ENCODE data around the gene TARS2. TPM values are rescaled to one million over a fixed set of nuclear protein-coding genes. Genes with fewer than 3 reads are reported as not detected.
A peak's percentile ranks its signal among the peaks of the same experiment; 100 is the strongest.

Gene TARS2
- polyA plus RNA-seq, 3 donors: 12.0 to 14.7 (median 14.6) TPM

DNA sequence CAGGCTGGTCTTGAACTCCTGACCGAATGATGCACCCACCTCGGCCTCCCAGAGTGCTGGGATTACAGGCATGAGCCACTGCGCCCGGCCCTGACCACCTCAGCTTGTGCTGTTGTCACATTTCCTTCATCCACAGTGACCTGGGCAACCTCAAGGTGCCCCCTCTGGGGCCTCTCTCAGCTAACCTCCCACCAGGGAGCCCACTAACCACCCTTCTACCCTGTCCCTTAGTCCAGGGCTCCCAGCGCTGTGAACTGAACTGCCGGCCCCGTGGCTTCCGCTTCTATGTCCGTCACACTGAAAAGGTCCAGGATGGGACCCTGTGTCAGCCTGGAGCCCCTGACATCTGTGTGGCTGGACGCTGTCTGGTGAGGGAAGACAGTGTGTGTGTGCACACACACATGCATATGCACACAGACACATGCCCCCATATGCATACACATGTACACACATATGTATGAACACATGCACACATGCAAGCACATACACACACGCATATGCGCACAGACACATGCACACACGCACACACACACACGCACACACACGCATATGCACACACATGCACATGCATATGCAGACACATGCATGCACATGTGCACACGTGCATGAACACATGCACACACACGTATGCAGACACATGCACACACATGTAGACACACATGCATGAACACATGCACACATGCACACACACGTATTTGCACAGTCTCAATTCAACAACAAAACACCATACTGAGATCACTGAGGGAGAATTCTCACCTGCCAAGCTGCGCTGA, 68.2 kb downstream of the TARS2 start:
- Histone ChIP-seq H3K4me3 (replicated peaks in 1 of 3; ENCODE audit: low read depth in 2 of 3, low read length in 3 of 3) (no peak overlapping the region), H3K79me2 (ENCODE audit: insufficient read depth, low read length) (peaks cover 68% of the 10 kb centered on the region), H2AFZ (ENCODE audit: insufficient read depth, low read depth, low read length, poor library complexity, severe bottlenecking) (no peak overlapping the region), H3K9me3 (replicated peaks in 1 of 2; ENCODE audit: control insufficient read depth in 1 of 2, insufficient read depth in 1 of 2, low read length in 2 of 2) (no peaks in the 10 kb centered on the region), H3K27me3 (ENCODE audit: control insufficient read depth in 2 of 2, insufficient read depth in 2 of 2, low read length in 2 of 2) (no peaks in the 10 kb centered on the region), H3K4me1 (ENCODE audit: control insufficient read depth in 1 of 2, insufficient read depth in 2 of 2, low read length in 2 of 2) (peaks cover 62 to 65% of the 10 kb centered on the region in 2 donors), H3K27ac (ENCODE audit: low read depth in 1 of 2, low read length in 2 of 2) (no peak overlapping the region), H4K20me1 (ENCODE audit: insufficient read depth, low read length) (peaks cover 52% of the 10 kb centered on the region), H3K9ac (ENCODE audit: insufficient read depth, low read length, poor library complexity, severe bottlenecking) (no peak overlapping the region), H3K4me2 (replicated peaks; ENCODE audit: extremely low read depth, low read length, poor library complexity, severe bottlenecking) (no peak overlapping the region), H3K36me3 (replicated peaks in 1 of 2; ENCODE audit: control insufficient read depth in 1 of 2, insufficient read depth in 2 of 2, low read length in 2 of 2) (peaks cover 44 to 64% of the 10 kb centered on the region in 2 donors)
- no peak overlapping the region for H3K4me3 Mint-ChIP-seq
- H3K27ac Mint-ChIP-seq: peak overlapping the region in 2 of 7 donors; percentile 35 to 46
- TF ChIP-seq, protein P1, sequence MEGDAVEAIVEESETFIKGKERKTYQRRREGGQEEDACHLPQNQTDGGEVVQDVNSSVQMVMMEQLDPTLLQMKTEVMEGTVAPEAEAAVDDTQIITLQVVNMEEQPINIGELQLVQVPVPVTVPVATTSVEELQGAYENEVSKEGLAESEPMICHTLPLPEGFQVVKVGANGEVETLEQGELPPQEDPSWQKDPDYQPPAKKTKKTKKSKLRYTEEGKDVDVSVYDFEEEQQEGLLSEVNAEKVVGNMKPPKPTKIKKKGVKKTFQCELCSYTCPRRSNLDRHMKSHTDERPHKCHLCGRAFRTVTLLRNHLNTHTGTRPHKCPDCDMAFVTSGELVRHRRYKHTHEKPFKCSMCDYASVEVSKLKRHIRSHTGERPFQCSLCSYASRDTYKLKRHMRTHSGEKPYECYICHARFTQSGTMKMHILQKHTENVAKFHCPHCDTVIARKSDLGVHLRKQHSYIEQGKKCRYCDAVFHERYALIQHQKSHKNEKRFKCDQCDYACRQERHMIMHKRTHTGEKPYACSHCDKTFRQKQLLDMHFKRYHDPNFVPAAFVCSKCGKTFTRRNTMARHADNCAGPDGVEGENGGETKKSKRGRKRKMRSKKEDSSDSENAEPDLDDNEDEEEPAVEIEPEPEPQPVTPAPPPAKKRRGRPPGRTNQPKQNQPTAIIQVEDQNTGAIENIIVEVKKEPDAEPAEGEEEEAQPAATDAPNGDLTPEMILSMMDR (IDR thresholded peaks at IDR 0.05): no peak
- peaks cover 0 to 5% (median 2%) of the 10 kb centered on the region in 3 donors for H3K27me3 Mint-ChIP-seq (ENCODE audit: low read depth in 3 of 3)
- intact Hi-C loops (cut with micrococcal nuclease): loop anchor here in 1 of 2 donors (10.0 kb wide), 2 partner anchors 71 to 291 kb away; partner anchors contain the start of genes APH1A and TARS2
- WGBS (ENCODE audit: insufficient coverage): 82% methylated on average over 10 of the region's 19 CpGs
- DNase-seq: peak in 2 of 3 donors; percentile 18 to 37
- H3K4me1 Mint-ChIP-seq: peaks cover 61% of the 10 kb centered on the region
- peaks cover 51 to 65% of the 10 kb centered on the region in 2 donors for H3K36me3 Mint-ChIP-seq
- peaks cover 0 to 2% (median 0%) of the 10 kb centered on the region in 7 donors for H3K9me3 Mint-ChIP-seq

DNA sequence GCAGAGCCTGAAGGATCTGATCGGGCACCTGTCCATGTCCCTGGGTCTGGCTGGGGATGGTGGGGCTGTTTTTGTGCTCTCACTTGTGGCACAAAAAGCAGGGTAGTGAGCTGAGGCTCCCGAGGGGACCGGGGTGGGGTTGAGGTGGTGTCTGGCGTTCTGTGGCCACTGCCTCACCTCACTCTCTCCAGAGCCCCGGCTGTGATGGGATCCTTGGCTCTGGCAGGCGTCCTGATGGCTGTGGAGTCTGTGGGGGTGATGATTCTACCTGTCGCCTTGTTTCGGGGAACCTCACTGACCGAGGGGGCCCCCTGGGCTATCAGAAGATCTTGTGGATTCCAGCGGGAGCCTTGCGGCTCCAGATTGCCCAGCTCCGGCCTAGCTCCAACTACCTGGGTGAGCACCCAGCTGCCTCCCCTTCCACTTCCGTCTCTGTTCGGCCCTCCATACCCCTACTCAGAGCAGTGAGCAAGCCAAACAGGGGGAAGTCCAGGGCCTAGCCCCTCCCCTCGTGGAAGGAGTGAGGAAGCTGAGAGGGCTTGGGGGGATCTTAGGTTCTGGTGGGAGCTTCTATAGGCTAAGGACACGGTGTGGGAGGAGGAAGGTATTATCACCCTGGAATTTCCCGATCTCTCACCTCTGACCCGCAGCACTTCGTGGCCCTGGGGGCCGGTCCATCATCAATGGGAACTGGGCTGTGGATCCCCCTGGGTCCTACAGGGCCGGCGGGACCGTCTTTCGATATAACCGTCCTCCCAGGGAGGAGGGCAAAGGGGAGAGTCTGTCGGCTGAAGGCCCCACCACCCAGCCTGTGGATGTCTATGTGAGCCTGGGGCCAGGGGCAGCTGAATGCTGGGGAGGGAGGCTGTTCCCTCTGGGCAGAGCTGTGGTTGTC, 69.0 kb downstream of the TARS2 start:
- no peaks in the 10 kb centered on the region for H3K27me3 ChIP-seq (ENCODE audit: control insufficient read depth in 2 of 2, insufficient read depth in 2 of 2, low read length in 2 of 2)
- H3K4me1 ChIP-seq (ENCODE audit: control insufficient read depth in 1 of 2, insufficient read depth in 2 of 2, low read length in 2 of 2): peaks cover 62 to 64% of the 10 kb centered on the region in 2 donors
- peak in 1 of 3 donors; percentile 20 for DNase-seq
- Mint-ChIP-seq H3K27me3 (ENCODE audit: low read depth in 3 of 3) (peaks cover 0 to 5% (median 2%) of the 10 kb centered on the region in 3 donors), H3K9me3 (peaks cover 0 to 2% (median 0%) of the 10 kb centered on the region in 7 donors), H3K4me3 (no peak overlapping the region), H3K27ac (peak overlapping the region in 3 of 7 donors; percentile 42 to 68 (median 44)), H3K36me3 (peaks cover 51 to 69% of the 10 kb centered on the region in 2 donors), H3K4me1 (peaks cover 61% of the 10 kb centered on the region)
- H3K4me3 ChIP-seq (replicated peaks in 1 of 3; ENCODE audit: low read depth in 2 of 3, low read length in 3 of 3): no peak overlapping the region
- 92% methylated on average over 14 of the region's 26 CpGs for WGBS (ENCODE audit: insufficient coverage)
- peaks cover 65% of the 10 kb centered on the region for H3K79me2 ChIP-seq (ENCODE audit: insufficient read depth, low read length)
- intact Hi-C loops (cut with micrococcal nuclease): loop anchor here in 1 of 2 donors (10.0 kb wide), 2 partner anchors 71 to 291 kb away; partner anchors contain the start of genes APH1A and TARS2
- no peak overlapping the region for H3K4me2 ChIP-seq (replicated peaks; ENCODE audit: extremely low read depth, low read length, poor library complexity, severe bottlenecking)
- no peak overlapping the region for H2AFZ ChIP-seq (ENCODE audit: insufficient read depth, low read depth, low read length, poor library complexity, severe bottlenecking)
- H3K9ac ChIP-seq (ENCODE audit: insufficient read depth, low read length, poor library complexity, severe bottlenecking): no peak overlapping the region
- H3K27ac ChIP-seq (ENCODE audit: low read depth in 1 of 2, low read length in 2 of 2): no peak overlapping the region
- TF ChIP-seq, protein P1 (IDR thresholded peaks at IDR 0.05): no peak
- no peaks in the 10 kb centered on the region for H3K9me3 ChIP-seq (replicated peaks in 1 of 2; ENCODE audit: control insufficient read depth in 1 of 2, insufficient read depth in 1 of 2, low read length in 2 of 2)
- peaks cover 44 to 66% of the 10 kb centered on the region in 2 donors for H3K36me3 ChIP-seq (replicated peaks in 1 of 2; ENCODE audit: control insufficient read depth in 1 of 2, insufficient read depth in 2 of 2, low read length in 2 of 2)
- H4K20me1 ChIP-seq (ENCODE audit: insufficient read depth, low read length): peaks cover 61% of the 10 kb centered on the region

Measured in CD14-positive monocyte (primary cell).